A549 treated with Mapracorat at 1 μM for 4 hours (cell line): ENCODE results near the gene SPDYC. TPM values are rescaled to one million over a fixed set of nuclear protein-coding genes. Genes with fewer than 3 reads are reported as not detected.

Experiments used
- total RNA-seq: library from RNA; stranded (reverse); fragments of 200-300 nt; extraction: Qiagen RNA extraction; gene quantifications from 5 replicates; pipeline ENCODE4 v1.2.3, GENCODE V29; 2022

SPDYC gene
- not detected in 5 replicates for total RNA-seq

GRCh38 chr11:65170058-65170534 is at the start of gene SPDYC:
SPDYC (plus strand) TSS chr11:65170233; CDS start chr11:65171358, 1,125 bp downstream.

GRCh38 chr11:65121865-65122696 is 48.0 kb upstream of the SPDYC start, which contains the start of the genes FAU and MRPL49:
FAU (minus strand) TSS chr11:65122134; CDS start chr11:65121813, 321 bp downstream.
MRPL49 (plus strand) TSS chr11:65122321; CDS start chr11:65122347, 26 bp downstream.

GRCh38 chr11:65134240-65134951 is 35.6 kb upstream of the SPDYC start, which contains the start of gene SYVN1:
SYVN1 (minus strand) TSS chr11:65134519; CDS start chr11:65133601, 918 bp downstream.

GRCh38 chr11:65181569-65182257 is 11.7 kb downstream of the SPDYC start, which contains the start of gene CAPN1:
CAPN1 (plus strand) TSS chr11:65181928; CDS start chr11:65182702, 774 bp downstream.

Other genes with a start within 250 kb of the SPDYC start
- gene PPP2R5B, start 245.5 kb upstream of the SPDYC start, total RNA-seq, result 3.2 to 5.4 TPM (median 4.7 TPM) in 5 replicates
- not detected in 5 replicates for gene GPHA2, start 234.3 kb upstream of the SPDYC start, total RNA-seq
- gene MAJIN, start 198.1 kb upstream of the SPDYC start, total RNA-seq, result not detected in 5 replicates
- 0.71 to 1.1 TPM (median 0.85 TPM) in 5 replicates for gene BATF2, start 173.3 kb upstream of the SPDYC start, total RNA-seq
- gene ARL2, start 156.1 kb upstream of the SPDYC start, total RNA-seq, result 175 to 188 TPM (median 183 TPM) in 5 replicates
- gene SNX15, start 142.8 kb upstream of the SPDYC start, total RNA-seq, result 19.9 to 24.2 TPM (median 23.1 TPM) in 5 replicates
- gene SAC3D1, start 129.0 kb upstream of the SPDYC start, total RNA-seq, result 34.7 to 55.9 TPM (median 53.9 TPM) in 5 replicates
- not detected in 5 replicates for gene NAALADL1, start 111.7 kb upstream of the SPDYC start, total RNA-seq
- 57.4 to 76.9 TPM (median 71.1 TPM) in 5 replicates for gene CDCA5, start 86.2 kb upstream of the SPDYC start, total RNA-seq
- gene ZFPL1, start 86.0 kb upstream of the SPDYC start, total RNA-seq, result 31.8 to 34.2 TPM (median 32.7 TPM) in 5 replicates
- 50.7 to 52.5 TPM (median 51.8 TPM) in 5 replicates for gene VPS51, start 74.0 kb upstream of the SPDYC start, total RNA-seq
- gene TM7SF2, start 58.4 kb upstream of the SPDYC start, total RNA-seq, result 4.9 to 8.6 TPM (median 5.3 TPM) in 5 replicates
- gene ZNHIT2, start 52.5 kb upstream of the SPDYC start, total RNA-seq, result 13.6 to 22.7 TPM (median 21.9 TPM) in 5 replicates
- gene FAU, start 48.1 kb upstream of the SPDYC start, total RNA-seq, result 820 to 1,063 TPM (median 1,025 TPM) in 5 replicates
- 68.5 to 73.4 TPM (median 70.9 TPM) in 5 replicates for gene MRPL49, start 47.9 kb upstream of the SPDYC start, total RNA-seq
- 27.8 to 40.9 TPM (median 37.6 TPM) in 5 replicates for gene SYVN1, start 35.7 kb upstream of the SPDYC start, total RNA-seq
- gene CAPN1, start 11.7 kb downstream of the SPDYC start, total RNA-seq, result 90.3 to 122 TPM (median 113 TPM) in 5 replicates
- 10.9 to 15.8 TPM (median 13.9 TPM) in 5 replicates for gene POLA2, start 91.7 kb downstream of the SPDYC start, total RNA-seq
- gene CDC42EP2, start 144.6 kb downstream of the SPDYC start, total RNA-seq, result 14.6 to 19.3 TPM (median 17.1 TPM) in 5 replicates
- 38.9 to 43.3 TPM (median 39.7 TPM) in 5 replicates for gene DPF2, start 163.6 kb downstream of the SPDYC start, total RNA-seq
- 0.42 to 0.92 TPM (median 0.82 TPM) in 5 replicates for gene TIGD3, start 184.5 kb downstream of the SPDYC start, total RNA-seq
- gene SLC25A45, start 212.4 kb downstream of the SPDYC start, total RNA-seq, result 10.3 to 15.7 TPM (median 13.4 TPM) in 5 replicates
- 36.8 to 59.7 TPM (median 56.3 TPM) in 5 replicates for gene FRMD8, start 216.4 kb downstream of the SPDYC start, total RNA-seq